Measurements from ENCODE around the gene GTF2IRD1. TPM values are rescaled to one million over a fixed set of nuclear protein-coding genes. Genes with fewer than 3 reads are reported as not detected.
"Not testable (repeated sequence)": the region's sequence is repeated elsewhere in the genome, so short reads cannot be mapped to it uniquely, and the experiment has no call there.

Gene GTF2IRD1
- total RNA-seq, 1 donor from 2014 or later = 6.1 TPM

- not testable (repeated sequence) for DNase-seq
Measured at GRCh38 chr7:74430409-74430808, 23.3 kb upstream of the GTF2IRD1 start.

DNA sequence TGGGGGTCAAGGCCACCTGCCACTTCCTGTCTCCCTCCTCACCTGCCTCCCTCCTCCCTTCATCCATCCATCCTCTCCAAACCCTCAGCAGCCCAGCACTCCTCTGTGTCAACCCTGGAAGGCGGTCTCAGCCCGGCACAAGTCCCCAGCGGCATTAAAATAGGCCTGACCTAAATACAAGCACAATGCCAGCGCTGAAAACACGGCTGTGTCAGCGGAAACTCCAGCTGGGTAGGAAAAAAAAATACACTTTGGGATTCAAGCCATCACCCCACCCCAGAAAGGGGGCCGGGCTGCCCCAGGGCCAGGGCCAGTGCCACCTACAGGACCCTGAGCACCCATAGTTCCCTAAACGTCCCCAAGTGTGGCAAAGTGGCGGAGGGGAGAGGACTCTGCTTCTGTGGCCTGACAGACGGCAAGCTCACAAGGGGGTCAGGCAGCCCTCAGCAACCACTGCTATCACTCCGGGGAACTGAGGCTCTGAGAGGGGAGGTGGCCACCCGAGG, 22.7 kb upstream of the GTF2IRD1 start:
- DNase-seq = no peak

DNA sequence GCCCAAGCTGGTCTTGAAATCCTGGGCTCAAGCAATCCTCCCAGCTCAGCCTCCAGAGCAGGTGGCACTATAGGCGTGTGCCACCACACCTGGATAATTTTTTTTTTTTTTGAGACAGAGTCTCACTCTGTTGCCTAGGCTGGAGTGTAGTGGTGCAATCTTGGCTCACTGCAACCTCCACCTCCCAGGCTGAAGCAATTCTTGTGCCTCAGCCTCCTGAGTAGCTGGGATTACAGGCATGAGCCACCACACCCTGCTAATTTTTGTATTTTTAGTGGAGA, 16.5 kb upstream of the GTF2IRD1 start:
- not testable (repeated sequence) for DNase-seq

DNA sequence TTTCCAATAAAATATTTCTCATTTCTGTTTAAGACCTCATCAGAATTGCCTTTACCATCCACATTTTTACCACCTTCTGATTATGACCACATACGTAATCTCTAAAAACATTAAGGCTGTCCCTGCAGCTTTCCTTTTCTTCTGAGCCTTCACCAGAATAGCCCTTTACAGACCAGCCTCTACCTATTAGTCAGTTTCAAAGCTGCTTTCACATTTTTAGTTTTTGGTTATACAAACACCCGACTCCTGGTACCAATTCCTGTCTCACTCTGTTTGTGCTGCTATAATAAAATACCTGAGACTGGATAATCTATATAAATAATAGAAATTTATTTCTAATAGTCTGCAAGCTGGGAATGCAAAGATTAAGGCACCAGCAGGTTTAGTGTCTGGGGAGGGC, 15.4 kb upstream of the GTF2IRD1 start:
- DNase-seq = no peak

- no peak for DNase-seq
Measured at GRCh38 chr7:74439541-74439940, 14.2 kb upstream of the GTF2IRD1 start.

- DNase-seq = not testable (repeated sequence)
Measured at GRCh38 chr7:74440143-74440542, 13.6 kb upstream of the GTF2IRD1 start.

DNA sequence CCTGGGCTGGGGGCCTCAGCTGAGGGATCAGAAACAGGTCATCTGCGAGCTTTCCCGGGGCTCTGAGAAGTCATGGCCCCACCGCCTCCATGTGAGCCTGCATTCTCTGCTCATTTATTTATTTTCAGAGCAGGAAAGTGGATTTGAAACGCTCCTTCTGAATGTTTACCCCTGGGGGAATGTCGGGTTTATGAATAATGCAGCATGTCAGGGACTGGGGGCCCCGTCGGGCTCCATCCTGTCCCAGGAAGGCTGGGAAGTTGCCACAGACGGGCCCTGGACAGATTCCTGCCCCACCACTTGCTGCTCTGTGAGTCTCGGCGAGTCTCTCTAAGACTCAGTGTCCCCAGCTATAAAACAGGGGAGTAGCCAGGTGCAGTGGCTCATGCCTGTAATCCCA, 11.9 kb upstream of the GTF2IRD1 start:
- no peak for DNase-seq

- DNase-seq = no peak
Measured at GRCh38 chr7:74443543-74444247, 10.0 kb upstream of the GTF2IRD1 start.

DNA sequence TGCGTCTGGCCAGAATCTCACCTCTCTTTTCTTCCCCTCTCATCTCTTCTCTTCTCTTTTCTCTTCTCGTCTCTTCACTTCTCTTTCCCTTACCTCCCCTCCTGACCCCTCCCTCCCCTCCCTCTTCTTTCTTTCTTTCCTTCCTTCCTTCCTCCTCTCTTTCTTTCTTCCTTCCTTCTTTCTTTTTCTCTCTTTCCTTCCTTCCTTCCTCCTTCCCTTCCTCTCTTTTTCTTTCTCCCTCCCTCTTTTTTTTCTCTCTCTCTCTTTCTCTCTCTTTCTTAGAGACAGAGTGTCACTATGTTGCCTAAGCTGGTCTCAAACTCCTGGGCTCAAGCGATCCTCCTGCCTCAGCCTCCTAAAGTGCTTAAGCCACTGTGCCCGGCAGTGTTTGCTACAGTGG, 4.6 kb upstream of the GTF2IRD1 start:
- no peak for DNase-seq

- peak; percentile 83 for DNase-seq
Measured at GRCh38 chr7:74449809-74450397, 3.8 kb upstream of the GTF2IRD1 start.

DNA sequence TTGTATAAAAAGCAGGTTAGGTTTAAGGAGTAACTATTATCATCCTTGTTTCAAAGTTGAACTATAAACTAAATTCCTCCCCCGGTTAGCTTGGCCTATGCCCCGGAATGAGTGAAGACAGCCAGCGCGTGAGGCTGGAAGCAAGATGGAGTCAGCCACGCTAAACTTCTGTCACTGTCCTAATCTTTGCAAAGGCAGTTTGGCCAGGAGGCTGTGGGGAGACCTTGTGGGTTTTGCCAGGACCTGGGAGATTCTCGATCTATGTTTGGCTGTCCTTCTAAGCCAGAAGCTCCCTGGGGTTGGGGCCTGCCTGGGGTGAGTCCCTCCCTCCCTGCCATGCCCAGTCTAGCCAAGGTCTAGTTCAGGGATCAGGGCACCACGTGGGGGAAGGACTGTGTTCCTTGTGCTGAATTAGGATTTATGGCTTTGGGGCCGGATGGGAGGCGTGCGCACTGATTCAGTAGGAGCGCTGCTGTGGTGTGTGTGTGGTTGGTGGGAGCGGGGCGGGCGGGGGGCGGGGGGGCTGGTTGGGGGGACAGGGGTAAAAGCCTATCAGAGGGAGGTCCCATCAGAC, 871 bp upstream of the GTF2IRD1 start:
- DNase-seq = peak; percentile 23

DNA sequence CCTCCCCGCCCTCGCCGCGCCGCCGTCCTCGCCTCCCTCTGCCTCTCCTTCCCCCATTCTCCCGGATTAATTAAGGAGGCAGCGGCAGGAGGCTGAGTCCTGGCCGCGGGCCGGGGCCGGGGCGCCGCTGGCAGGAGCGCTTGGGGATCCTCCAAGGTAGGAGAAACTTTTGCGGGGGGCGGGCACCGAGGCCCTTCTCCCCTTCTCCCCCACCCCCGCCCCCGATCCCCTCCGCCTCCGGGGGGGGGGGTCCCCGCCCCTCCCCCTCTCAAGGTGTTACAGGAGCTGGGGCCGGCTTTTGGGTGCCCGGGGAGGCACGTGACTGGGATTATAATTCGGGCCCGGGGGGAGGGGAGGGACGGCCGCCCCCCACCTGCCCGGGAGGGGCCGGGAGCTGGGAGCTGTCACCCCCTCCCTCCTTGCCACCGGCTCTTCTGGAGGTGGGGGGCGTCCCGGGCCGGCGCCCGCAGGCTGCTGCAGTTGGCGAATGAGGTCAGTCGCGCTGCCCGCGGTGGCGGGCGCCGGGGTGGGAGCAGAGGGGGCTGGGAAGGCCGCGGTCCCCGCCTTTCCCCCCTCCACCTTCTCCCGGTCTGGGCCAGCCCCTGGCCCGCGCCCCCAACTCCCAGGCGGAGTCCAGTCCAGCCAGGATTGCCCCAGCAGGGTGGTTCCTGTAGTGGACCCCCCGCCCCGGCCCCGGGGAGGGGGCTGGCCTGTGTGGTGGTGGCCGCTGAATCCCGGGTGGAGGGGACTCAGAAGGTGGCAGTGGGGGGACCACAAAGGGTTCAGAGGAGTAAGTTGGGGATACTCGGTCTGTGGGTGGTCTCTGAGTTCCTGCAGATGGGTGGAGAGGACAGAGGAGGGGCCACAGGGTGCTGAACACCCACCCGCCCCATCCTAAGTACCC, 567 bp downstream of the GTF2IRD1 start:
- DNase-seq = no peak

DNA sequence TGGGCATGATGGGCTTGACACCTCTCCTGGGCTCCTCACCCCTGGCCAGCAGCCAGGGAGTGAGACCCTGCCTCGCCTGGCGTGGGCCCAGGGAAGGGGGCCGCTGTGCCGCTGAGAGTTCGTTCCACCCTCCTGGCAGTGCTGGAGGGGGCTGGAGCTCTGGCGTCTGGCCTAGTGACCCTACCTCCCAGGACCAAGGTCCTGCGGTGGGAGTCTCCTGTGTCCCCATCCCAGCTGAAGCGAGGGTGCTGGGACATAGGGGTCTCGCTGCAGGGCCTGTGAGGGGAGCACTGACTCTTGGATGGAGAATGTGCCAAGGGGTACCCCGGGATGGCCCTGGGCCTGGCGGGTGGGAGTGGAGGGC, 1.2 kb downstream of the GTF2IRD1 start:
- DNase-seq = no peak

DNA sequence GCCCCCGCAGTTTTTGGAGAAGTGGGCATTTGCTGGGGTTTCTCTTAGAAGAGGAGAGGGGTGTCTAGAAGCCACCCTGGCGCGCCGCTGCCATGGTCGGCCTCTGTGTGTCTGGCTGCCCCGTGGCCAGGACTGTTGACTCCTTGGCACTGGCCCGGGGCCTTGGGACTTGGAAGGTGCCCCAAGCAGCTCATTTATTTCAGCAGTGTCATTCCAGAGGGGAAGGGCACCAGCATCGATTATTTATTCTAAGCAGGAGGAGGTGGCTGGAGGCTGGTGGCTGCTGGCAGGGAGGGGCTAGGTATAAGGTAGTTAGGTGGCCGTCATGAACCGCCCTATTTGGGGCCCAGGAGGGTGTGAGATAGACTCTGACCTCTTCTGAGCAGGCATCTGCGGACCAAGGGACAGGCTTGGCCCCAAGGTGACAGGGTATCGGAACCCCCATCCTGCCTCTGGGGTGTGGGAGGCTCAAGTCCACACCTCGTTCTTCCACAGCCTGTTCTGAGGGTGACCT, 1.6 kb downstream of the GTF2IRD1 start:
- no peak for DNase-seq

GRCh38 chr7:74455928-74456327, 2.2 kb downstream of the GTF2IRD1 start:
- DNase-seq = no peak

DNA sequence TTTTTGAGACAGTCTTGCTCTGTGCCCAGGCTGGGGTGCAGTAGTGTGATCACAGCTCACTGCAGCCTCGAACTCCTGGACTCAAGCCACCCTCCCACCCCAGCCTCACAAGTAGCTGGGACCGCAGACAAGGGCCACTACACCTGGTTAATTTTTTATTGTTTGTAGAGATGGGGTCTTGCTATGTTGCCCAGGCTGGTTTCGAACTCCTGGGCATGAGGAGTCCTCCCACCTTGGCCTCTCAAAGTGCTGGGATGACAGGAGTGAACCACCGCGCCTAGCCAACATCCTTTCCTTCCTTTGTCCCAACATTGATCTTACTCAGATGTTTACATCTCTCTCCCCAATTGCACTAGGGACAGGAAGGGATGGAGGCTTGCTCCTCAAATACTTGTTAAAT, 3.3 kb downstream of the GTF2IRD1 start:
- no peak for DNase-seq

GRCh38 chr7:74461970-74462706, 8.4 kb downstream of the GTF2IRD1 start:
- no peak for DNase-seq

DNA sequence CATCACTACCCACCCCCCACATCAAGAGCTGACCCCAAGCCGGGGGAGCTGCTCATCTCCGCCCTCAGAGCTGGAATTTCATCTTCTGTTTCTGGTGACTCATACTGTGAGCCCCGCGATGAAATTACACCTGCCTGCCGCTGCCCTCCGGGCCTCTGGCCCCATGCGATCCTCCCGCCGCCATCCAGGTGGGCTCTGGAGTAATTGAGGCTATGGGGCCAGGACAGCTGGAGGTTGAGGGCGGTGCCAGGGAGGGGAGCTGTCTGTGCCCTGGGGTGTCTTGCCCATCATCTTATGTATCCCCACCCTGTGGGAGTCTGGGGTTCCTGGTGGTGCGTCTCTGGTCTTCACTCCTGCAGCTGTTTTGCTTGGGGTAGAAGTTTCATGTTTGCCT, 9.0 kb downstream of the GTF2IRD1 start:
- no peak for DNase-seq

DNA sequence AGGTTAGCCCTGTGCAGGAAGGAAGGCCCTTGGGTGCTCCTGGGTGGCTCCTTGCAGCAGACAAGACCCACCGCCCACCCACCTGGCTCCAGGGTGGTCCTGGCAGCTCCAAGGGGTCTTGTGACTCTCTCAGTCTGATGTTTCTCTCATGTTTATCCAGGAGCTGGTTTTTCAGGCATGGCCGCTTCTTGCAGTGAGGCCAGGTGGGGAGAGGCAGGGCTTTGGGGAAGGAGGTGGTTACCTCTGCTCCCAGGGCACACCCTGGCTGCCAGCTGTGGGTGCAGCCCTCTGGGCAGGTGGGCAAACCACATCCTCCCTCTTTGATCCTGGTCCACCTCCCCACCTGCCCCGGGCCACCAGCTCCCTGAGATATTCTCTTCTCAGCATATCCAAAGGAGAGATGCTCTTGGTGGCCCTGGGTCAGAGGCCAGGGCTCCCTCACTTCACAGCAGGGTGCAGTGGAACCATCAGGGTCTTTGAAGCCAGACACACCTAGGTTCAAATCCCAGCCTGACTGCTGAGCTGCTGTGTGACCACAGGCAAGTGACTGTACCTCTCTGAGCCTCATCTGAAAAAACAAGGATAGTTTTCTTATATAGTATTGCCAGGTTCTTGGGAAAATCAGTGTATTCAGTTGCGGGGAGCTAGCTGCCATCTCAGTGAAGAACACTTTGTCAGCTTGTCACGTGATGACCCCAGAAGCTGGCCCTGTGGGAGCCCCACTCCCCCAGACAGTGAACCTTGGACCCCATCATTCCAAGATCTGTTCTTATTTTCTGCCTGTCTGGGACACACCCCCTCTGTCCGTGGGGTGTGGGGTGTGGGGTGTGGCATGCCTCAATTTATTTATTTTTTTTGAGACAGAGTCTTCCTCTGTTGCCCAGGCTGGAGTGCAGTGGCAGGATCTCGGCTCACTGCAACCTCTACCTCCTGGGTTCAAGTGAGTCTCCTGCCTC, 11.5 kb downstream of the GTF2IRD1 start:
- no peak for DNase-seq

- DNase-seq = no peak
Measured at GRCh38 chr7:74466196-74466813, 12.6 kb downstream of the GTF2IRD1 start.

DNA sequence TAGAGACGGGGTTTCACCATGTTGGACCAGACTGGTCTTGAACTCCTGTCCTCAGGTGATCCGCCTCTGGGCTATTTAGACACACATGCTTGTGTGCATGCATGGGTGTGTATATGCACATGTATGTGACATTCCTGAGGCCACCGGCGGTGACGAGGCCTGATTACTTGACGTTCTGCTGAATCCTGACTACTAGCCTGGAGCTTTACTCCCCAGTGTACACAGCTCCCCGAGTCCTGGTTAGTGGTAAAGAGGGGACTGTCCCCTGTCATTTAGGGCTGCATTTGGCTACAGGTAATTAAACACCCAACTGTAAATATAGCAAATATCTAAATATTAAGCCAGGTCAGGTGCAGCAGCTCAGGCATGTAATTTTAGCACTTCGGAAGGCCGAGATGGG, 14.2 kb downstream of the GTF2IRD1 start:
- DNase-seq = no peak

All from dermis blood vessel endothelial cell (primary cell).